ENCODE measurements around the gene CFAP91. TPM values are rescaled to one million over a fixed set of nuclear protein-coding genes. Genes with fewer than 3 reads are reported as not detected.

Gene CFAP91
- total RNA-seq, 1 experiment from 2014 or later = 0.90 TPM

- H3K27ac ChIP-seq (ENCODE audit: low read length) = no peak overlapping the region
- BruUV-seq (replicated peaks) = no TSS peak
- no peak for ATAC-seq
- in situ Hi-C loops (cut with HindIII; ENCODE audit: low pct_unique_long_range_greater_than_20kb, low sequenced_read_pairs) (no loop called here), intact Hi-C loops (cut with micrococcal nuclease; ENCODE audit: unreplicated experiment) (no loop called here)
- no peak overlapping the region for H3K4me3 ChIP-seq (ENCODE audit: low read depth in 2 of 2, low read length in 2 of 2)
- H3K36me3 ChIP-seq (ENCODE audit: control insufficient read depth, insufficient read depth, low read length) = no peaks in the 10 kb centered on the region
- CTCF ChIA-PET = no interaction called here
- POLR2A ChIA-PET = no interaction called here
- H3K4me1 ChIP-seq (ENCODE audit: control insufficient read depth, insufficient read depth, low read length) = no peaks in the 10 kb centered on the region
- peaks cover 5% of the 10 kb centered on the region; the same call in 1 of the 2 replicates for H3K27me3 ChIP-seq (ENCODE audit: control insufficient read depth, insufficient read depth, low read length)
- DNase-seq (ENCODE audit: low read depth, low spot score) = no peak
- no peak for TF ChIP-seq SIN3A (IDR thresholded peaks at IDR 0.05; ENCODE audit: borderline replicate concordance, insufficient read depth, low read depth, low read length)
- TF ChIP-seq CTCF (IDR thresholded peaks at IDR 0.05) = peak; percentile 67; the same call in 1 of the 2 replicates
- H3K9me3 ChIP-seq (ENCODE audit: control insufficient read depth, insufficient read depth, low read depth, low read length) = no peaks in the 10 kb centered on the region
Measured at GRCh38 chr3:119690043-119690656, 12.7 kb upstream of the CFAP91 start.

GRCh38 chr3:119695480-119695879 lies 7.3 kb upstream of the CFAP91 start:
- no TSS peak for BruUV-seq (replicated peaks)
- H3K4me3 ChIP-seq (ENCODE audit: low read depth in 2 of 2, low read length in 2 of 2) = no peak overlapping the region
- ChIA-PET CTCF (interaction anchor here (0.8 kb wide), 1 partner anchor 42 kb away, joined by 10 read pairs; no protein-coding TSS in a partner anchor), POLR2A (no interaction called here)
- H3K36me3 ChIP-seq (ENCODE audit: control insufficient read depth, insufficient read depth, low read length) = no peaks in the 10 kb centered on the region
- no peaks in the 10 kb centered on the region for H3K9me3 ChIP-seq (ENCODE audit: control insufficient read depth, insufficient read depth, low read depth, low read length)
- intact Hi-C loops (cut with micrococcal nuclease; ENCODE audit: unreplicated experiment) (no loop called here), in situ Hi-C loops (cut with HindIII; ENCODE audit: low pct_unique_long_range_greater_than_20kb, low sequenced_read_pairs) (no loop called here)
- H3K27ac ChIP-seq (ENCODE audit: low read length) = no peak overlapping the region
- DNase-seq (ENCODE audit: low read depth, low spot score) (no peak), ATAC-seq (no peak)
- H3K4me1 ChIP-seq (ENCODE audit: control insufficient read depth, insufficient read depth, low read length) = no peaks in the 10 kb centered on the region
- peaks cover 2% of the 10 kb centered on the region; the same call in 1 of the 2 replicates for H3K27me3 ChIP-seq (ENCODE audit: control insufficient read depth, insufficient read depth, low read length)
- TF ChIP-seq CTCF (IDR thresholded peaks at IDR 0.05) (no peak), REST (IDR thresholded peaks at IDR 0.05; ENCODE audit: insufficient read depth in 1 of 2, low read depth in 2 of 2, low read length in 1 of 2) (no peak), TCF7L2 (IDR thresholded peaks at IDR 0.05; ENCODE audit: low read depth, low read length) (no peak), POLR2AphosphoS5 (IDR thresholded peaks at IDR 0.05; ENCODE audit: low read depth, low read length) (no peak), SIN3A (IDR thresholded peaks at IDR 0.05; ENCODE audit: borderline replicate concordance, insufficient read depth, low read depth, low read length) (no peak)
